NCI-H187 treated with DMSO at 0.1 percent for 48 hours (cell line): ENCODE data around the gene FAF2.
"Not testable (repeated sequence)": the region's sequence is repeated elsewhere in the genome, so short reads cannot be mapped to it uniquely, and the experiment has no call there.

Experiments
- DNase-seq: peaks from one replicate; lab custom pipeline; 2025; lab: John Stamatoyannopoulos, UW

Gene FAF2

DNA sequence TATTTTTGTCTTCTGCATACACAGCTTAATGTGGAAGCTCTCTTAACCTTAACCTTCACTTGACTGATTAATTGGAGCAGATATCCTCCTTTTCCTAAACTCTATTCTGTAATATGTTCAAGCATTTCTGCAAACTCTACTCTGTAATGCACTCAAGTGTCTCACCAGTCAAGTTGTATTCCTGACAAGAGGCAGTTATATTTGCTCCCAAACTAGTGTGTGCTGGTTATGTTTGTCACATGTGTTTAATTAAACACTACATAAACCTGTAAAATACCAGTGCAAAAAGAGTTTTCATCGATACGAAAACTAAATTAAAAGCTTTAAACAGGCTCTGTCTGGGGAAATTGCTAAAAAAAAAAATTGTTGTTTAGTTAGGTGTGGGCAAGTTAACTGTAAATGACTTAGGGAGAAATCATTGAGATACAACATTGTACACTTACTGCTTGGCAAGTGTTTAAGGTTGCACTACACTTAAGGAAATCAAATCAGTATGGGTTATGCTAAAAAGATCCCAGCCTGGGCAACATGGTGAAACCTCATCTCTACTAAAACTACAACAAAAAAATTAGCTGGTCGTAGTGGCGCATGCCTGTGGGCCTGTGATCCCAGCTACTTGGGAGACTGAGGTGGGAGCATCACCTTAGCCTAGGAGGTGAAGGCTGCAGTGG lies 6.7 kb downstream of the FAF2 start:
- DNase-seq: no peak

DNA sequence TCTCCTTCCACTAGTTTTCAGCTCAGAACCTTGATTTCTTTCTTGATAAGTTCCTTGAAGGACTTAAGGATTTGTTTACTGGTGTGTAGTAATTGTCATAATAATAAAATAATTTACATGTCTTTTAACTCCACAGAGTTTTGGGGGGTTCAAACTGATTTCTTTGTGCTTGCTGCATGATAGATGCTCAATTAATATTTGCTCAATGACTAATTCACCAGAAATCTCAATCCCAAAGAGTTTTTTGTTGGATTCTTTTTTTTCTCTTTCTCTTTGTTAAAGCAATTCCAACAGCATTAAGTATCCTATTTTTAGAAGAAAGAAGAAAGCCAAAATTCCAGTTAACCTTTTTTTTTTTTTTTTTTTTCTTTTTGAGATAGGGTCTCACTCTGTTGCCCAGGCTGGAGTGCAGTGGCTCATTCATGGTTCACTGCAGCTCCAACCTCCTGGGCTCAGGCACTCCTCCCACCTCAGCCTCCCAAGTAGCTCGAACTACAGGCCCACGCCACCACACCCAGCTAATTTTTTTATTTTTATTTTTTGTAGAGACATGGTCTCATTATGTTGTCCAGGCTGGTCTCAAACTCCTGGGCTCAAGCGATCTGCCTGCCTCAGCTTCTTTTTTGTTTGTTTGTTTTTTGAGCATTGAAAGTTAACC lies 10.8 kb downstream of the FAF2 start:
- DNase-seq: no peak

DNA sequence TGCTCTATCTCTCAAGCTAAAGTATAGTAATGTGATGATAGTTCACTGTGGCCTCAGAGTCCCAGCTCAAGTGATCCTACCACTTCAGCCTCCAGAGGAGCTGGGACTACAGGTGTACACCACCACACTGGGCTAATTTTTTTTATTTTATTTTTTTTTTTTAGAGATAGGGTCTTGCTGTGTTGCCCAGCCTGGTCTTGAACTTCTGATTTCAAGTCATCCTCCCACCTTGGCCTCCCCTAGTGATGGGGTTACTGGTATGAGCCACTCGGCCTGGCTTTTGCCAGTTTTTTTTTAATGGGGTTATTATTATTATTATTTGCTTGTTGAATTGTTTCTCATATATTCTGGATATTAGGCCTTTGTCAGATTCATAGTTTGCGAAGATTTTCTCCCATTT lies 13.2 kb downstream of the FAF2 start:
- DNase-seq: no peak

DNA sequence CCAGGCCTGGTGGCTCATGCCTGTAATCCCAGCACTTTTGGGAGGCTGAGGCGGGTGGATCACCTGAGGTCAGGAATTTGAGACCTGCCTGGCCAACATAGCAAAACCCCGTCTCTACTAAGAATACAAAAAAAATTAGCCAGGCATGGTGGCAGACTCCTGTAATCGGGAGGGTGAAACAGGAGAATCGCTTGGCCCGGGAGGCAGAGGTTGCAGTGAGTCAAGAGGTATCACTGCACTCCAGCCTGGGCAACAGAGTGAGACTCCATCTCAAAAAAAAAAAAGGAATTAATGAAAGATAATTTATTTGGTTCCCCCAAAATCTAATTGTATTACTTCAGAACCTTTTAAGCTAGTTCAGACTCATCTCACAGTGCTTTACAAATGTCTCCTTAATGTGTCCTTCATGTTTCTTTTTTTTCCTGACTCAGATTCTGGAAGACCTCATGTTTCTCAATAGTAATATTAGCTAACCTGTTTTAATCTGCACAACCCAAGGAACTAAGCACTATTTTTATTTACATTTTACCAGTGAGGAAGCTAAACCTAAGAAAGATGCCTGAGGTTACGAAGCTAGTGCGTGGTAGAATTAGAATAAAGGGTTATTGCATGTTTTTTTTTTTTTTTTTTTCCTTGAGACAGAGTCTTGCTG lies 15.1 kb downstream of the FAF2 start:
- no peak for DNase-seq

DNA sequence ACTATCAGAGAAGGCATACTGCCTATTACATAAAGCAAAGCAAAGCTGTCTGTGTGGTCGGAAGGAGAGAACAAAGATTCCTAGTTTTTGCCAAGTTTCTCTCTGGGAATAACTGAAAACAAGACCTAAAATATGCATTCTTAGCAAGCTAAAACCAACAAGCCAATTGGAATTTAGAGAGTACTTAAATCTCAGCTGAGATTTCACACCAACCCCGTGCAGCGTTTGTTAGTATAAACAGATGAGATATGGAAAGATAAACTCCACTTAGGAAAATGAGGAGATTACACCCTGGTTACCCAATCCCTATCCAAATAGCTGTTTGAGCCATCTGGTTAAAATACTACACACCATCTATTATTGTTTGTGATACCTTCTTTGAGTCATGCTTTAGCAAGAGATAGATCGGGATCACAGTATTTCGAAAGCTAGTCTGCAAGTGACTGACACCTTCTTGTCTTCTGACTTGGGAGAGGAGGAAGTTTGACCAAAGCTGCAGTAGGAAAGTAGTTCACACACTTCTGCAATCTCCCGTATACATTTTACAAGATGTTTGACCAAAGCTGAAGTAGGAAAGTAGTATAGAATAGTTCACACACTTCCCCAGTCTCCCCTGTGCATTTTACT lies 18.2 kb downstream of the FAF2 start:
- DNase-seq: no peak

DNA sequence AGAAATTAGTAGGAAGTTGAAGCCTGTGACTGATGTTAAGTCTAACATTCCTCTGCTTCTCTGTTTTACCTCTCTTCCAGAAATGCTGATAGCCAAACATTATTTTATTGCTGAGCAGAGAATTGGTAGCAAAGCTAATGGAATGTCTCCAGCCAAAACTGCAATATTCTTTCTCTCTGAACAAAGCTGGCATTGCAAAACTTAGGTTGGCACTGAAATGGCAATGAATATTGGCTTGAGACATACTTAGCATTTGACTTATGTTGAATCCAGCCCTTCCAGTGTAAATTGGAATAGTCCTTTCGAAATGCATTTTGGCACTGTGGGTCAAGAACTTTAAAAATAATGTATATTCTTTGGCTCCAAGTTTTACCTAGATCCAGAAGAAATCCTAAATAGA lies 21.1 kb downstream of the FAF2 start:
- no peak for DNase-seq

DNA sequence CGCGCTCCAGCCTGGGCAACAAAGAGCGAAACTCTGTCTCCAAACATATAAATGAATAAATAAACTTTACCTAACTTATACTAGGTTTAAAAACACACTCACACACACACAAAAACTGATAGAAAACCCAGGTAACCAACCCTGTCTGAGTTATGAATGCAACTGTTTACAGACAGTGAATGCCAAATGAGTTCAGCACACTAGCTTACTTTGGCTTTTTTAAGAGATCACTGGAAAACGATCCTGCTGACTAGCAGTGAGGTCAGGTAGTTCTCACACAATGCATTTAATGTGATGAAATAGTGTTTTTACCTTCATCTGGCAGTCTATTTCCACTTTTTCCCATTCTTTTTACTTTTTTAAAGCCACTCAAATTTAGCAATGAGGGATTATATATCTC lies 22.4 kb downstream of the FAF2 start:
- DNase-seq: no peak

DNA sequence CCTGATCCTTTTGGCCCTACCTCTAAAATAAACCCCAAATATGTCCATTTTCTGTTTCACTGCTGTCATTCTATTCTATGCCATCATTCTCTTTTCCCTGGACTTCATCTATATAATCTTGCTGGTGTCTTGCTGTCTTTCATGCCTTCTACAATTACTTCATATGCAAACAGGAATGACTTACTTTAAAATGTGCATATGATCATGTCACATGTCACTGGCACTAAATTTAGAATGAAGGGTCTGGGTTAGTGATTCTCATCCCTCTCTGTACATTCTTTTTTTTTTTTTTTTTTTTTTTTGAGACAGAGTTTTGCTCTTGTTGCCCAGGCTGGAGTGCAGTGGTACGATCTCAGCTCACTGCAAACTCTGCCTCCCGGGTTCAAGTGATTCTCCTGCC lies 22.9 kb downstream of the FAF2 start:
- no peak for DNase-seq

DNA sequence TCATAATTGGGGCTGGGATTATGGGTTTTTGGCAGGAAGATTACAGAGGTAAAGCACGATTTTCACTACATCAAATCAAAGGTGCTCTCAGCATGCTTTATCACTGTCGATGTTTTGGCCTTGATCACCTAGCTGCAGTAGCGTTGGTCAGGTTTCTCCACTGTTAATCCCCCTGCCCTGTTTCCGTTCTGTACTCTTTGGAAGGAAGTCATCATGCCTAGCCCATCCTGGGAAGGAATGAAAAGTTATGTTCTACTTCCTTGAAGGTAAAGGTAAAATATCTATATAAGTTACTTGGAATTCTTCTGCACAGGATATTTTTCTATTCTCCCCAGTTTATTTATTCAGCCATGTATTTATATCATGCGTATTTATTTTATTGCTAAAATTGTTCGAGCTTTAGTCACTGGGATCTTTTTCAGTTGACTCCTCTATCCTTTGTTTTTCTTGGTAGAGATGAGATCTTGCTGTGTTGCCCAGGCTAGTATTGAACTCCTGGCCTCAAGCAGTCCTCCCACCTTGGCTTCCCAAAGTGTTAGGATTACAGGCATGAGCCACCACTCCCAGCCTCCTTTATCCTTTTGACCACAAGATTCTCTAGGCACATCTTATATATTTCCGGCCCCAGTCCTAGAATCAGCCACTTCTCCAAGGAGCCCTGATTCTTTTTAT lies 25.3 kb downstream of the FAF2 start:
- DNase-seq: no peak

DNA sequence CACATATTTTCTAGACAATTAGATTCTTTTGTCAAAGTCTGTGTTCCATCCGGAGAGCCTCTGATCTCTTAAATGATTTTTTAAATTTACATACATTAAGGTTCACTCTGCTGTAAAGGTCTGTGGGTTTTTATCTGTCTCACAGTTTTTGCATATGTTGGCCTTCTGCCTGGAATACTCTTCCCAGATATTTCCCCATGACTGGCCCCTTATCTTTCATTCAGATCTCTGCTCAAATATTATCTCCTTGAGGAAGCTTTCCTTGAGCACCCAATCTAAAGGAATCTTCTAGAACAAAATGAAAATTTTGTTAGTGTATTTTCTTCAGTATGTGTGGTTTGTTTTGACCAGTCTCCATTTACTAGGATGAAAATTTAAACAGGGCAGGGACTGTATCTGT lies 26.3 kb downstream of the FAF2 start:
- DNase-seq: no peak

DNA sequence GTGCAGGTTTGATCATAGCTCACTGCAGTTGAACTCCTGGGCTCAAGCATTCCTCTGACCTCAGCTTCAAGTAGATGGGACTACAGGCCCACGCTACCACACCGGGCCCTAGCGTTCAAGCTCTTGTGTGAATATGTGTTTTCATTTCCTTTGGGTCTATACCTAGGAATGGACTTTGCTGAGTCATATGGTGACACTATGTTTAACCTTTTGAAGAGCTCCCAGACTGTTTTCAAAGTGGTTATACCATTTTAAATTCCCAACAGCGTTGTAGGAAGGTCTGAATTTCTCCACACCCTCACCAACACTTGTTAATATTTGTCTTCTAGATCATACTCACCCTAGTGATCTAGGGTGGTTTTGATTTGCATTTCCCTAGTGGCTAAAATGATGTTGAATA lies 33.5 kb downstream of the FAF2 start:
- no peak for DNase-seq

DNA sequence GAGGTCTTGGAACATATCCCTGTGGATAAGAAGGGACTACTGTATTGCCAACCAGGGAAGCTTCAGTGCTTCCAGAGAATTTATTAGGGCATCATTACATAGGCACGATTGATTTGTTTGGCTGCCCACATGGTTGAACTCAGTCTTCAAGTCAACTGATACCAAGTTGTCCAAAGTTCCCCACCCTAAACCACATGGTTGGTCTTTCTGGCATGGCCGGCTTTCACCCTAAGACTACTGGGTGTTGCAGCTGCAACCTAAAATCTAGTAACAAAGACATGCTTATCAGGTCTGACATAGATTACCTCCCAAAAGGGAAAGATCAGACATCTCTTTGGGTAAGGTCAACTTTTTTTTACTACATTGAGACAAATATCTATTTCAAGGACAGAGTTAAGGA lies 37.0 kb downstream of the FAF2 start:
- DNase-seq: no peak

DNA sequence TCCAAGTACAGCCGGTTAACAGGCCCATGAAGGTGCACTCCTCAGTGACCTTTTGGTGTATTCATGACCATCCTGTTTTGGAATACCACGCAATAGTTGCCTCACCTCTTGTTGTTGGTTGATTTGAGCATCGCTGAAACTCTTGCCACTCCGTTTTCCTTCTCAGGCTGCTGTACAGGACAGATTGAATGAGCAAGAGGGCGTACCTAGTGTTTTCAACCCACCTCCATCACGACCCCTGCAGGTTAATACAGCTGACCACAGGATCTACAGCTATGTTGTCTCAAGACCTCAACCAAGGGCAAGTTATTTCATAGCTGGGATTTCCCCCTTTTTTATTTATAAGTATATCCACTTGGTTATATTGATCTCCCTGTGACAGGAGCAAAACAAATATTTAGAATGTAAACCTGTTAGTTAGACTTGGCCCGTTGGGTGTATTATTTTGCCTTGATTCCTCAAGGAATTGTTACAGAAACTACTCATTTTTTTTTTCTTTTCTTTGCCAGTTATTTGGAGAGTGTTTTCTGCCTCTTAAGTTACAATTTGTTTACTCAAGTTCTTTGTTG lies 38.1 kb downstream of the FAF2 start:
- DNase-seq: no peak

DNA sequence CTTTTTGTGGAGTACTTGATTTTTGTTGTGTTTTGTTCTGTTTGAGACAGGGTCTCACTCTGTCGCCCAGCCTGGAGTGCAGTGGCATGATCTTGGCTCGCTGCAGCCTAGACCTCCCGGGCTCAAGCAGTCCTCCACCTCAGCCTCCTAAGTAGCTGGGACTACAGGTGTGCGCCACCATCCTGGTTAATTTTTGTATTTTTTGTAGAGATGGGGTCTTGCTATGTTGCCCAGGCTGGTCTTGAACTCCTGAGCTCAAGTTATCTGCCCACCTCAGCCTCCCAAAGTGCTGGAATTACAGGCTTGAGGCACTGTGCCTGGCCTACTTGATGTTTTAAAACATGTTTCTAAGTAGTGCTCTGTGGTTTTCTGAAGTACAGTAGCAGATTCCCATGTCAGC lies 39.0 kb downstream of the FAF2 start:
- not testable (repeated sequence) for DNase-seq

DNA sequence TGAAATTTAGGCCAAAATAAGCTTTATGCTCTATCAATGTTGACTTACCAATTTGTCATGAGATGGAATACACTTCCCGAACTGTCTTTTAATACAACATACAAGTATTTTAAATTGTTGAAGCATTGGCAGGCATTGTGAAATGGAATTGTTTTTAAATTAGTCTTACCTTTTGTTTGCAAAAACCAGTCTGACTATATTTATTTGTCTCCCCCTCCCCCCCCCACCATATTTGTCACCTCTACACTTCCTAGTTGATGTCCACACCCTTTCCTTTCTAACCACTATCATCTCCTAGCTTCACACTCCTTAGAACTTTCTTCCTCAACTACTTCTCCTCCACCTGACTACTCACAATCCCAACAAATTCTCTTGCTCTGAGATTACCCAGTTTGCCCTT lies 40.9 kb downstream of the FAF2 start:
- DNase-seq: no peak

DNA sequence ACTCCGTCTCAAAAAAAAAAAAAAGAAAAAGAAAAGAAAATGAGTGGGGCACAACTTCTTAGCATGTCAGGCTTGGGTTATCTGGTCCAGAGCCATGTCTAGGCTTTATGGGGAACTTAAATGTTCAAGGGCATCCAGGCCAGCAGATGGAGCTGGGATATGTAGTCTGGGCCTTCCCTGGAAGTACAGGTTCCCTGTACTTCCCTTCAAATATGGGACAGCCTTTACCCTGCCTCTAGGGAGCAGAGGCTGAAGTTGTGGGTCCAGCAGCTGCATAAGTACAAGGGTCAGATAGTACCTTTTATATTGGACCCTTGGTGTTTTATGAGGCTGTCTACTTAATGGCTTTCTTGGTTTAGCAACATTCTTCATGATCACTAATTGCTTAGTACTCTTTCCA lies 42.1 kb downstream of the FAF2 start:
- no peak for DNase-seq

DNA sequence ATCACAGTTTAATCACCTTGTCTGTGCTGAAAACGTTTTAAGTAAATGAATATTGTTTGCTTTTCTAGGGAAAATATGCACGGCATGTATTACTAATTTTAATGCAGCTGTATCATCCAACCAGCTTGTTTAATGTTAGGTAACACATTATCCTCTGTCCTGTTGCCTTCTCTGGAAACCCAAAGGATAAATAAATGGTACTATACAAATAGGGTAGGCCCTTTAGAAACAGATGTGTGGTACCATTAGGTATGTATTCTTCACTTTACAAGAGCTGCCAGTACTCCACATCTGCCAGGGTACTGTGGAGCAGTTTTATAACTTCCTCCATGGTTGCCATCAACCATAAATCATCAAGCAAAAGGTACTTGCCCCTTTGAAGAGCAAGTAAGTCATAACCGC lies 42.9 kb downstream of the FAF2 start:
- DNase-seq: no peak

DNA sequence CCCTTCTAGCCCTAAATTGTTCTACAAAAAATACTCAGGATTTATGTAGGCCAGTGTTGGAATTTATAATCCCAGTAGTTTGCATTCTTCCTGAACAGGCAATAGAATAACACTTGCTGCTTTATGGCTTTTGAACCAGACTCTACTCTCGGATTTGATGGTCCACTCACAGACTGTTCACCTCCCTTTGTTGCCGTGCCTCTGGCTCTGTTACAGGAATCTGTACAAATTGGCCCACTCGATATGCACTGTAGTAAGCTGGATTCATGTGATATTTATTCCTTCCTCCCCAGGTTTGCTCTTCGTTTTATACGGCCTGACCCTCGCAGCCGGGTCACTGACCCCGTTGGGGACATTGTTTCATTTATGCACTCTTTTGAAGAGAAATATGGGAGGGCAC lies 43.7 kb downstream of the FAF2 start:
- DNase-seq: no peak

DNA sequence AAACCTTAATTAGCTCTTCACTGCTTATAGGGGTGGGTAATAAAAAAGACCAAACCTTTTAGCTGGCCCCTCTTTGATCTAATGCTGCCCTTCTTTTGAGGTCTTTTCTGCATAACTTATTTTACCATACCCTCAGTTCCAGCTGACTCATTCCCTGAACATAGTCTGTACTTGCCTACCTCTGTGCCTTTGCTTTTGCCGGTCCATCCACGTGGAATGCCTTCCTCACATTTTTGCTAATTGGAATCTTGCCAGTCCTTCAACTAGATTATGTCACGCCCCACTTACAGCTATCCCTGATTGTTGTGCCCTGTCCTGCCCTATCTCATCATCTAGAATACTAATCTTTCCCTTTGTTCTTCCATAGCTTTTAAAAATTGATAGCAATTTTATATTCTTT lies 44.2 kb downstream of the FAF2 start:
- DNase-seq: no peak

DNA sequence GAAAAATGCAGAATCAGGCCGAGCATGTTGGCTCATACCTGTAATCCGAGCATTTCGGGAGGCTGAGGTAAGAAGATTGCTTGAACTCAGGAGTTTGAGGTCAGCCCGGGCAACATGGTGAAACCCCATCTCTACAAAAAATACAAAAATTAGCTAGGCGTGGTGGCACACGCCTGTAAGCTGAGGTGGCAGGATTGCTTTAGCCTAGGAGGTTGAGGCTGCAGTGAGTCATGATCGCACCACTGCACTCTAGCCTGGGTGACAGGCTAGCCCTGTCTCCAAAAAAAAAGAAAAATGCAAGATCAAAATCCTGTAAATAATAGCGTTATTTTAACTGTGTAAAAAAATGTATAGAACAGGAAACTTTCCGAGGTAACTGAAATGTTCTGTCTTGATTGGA lies 49.7 kb downstream of the FAF2 start:
- DNase-seq: no peak

DNA sequence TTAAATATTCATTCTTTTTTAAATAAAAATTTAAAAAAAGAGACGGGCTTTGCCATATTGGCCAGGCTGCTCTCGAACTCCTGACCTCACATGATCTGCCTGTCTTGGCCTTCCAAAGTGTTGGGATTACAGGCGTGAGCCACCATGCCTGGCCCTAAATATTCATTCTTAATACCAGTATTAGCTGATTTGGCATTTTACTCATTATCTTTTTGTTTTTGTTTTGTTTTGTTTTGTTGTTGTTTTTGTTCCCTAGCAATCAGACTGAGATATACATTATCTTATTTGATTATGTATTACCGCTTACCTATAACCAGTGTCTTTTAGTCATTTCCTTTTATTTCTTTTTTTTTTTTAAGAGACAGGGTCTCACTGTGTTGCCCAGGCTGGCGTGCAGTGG lies 51.1 kb downstream of the FAF2 start:
- no peak for DNase-seq

DNA sequence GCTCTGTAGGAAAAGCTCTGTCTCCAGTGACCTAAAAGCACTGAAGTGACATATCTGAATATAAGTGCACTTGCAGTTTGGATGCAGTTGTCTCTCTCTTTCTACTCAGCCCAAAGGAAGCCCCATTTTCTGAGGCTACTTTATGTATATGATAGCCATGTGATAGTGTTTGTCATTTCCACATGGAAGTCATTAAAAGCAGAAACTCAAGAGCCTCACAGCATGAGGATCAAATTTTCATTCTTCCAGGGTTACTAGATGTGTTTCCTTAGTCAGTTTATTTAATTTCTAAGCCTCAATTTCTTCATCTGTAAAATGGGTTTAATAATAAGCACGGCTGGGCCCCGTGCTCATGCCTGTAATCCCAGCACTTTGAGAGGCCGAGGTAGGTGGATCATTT lies 52.3 kb downstream of the FAF2 start:
- no peak for DNase-seq
